ENCODE measurements around the gene ZNRF2.

ZNRF2 gene

DNA sequence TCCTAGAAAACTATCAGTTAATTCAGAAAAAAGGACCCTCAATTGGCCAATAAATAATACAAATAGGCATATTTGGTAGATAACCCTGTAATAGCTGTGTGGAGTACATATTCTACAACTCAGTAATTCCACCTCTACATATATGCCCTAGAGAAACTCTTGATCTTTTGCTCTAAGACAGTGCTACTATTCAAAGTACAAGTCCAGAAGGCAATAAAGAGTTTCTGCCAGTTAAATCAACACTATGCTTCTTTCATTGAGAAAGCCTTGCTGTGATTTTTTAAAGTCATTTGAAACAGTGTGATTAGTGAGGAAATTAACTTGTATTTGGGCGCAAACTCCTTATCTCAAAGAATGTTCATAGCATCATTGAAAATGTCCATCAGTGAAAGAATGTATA lies 75.6 kb downstream of the ZNRF2 start:
- H3K36me3 ChIP-seq (ENCODE audit: insufficient read depth, low read length): 0 out of 2 replicates have a peak, but pooled peaks cover 3% of the 10 kb centered on the region
- H3K4me3 ChIP-seq: no peak overlapping the region
- no peak overlapping the region for H3K9ac ChIP-seq (ENCODE audit: insufficient read length)
- DNase-seq (ENCODE audit: low read depth, low spot score): no peak
- TF ChIP-seq EZH2 (IDR thresholded peaks at IDR 0.05): no peak
- TF ChIP-seq FOXP2 (optimal IDR thresholded peaks at IDR 0.05; ENCODE audit: control extremely low read depth, extremely low read length, insufficient read depth): no peak
- no peak for TF ChIP-seq POLR2AphosphoS5 (IDR thresholded peaks at IDR 0.05; ENCODE audit: borderline replicate concordance, low read depth, low read length)
- H3K27ac ChIP-seq: no peak overlapping the region
- H3K9me3 ChIP-seq (ENCODE audit: low read depth, low read length): no peaks in the 10 kb centered on the region

GRCh38 chr7:30363778-30364563 lies 79.6 kb downstream of the ZNRF2 start:
- Histone ChIP-seq H3K27ac (0 out of 2 replicates have a peak overlapping the region, but pooled peaks have one; percentile 13), H3K4me3 (no peak overlapping the region), H3K9me3 (ENCODE audit: low read depth, low read length) (no peaks in the 10 kb centered on the region), H3K9ac (ENCODE audit: insufficient read length) (no peak overlapping the region), H3K36me3 (ENCODE audit: insufficient read depth, low read length) (no peaks in the 10 kb centered on the region)
- DNase-seq (ENCODE audit: low read depth, low spot score): no peak
- TF ChIP-seq POLR2AphosphoS5 (IDR thresholded peaks at IDR 0.05; ENCODE audit: borderline replicate concordance, low read depth, low read length): no peak
- no peak for TF ChIP-seq EZH2 (IDR thresholded peaks at IDR 0.05)

- TF ChIP-seq EZH2 (IDR thresholded peaks at IDR 0.05) (no peak), FOXP2 (optimal IDR thresholded peaks at IDR 0.05; ENCODE audit: control extremely low read depth, extremely low read length, insufficient read depth) (no peak), POLR2AphosphoS5 (IDR thresholded peaks at IDR 0.05; ENCODE audit: borderline replicate concordance, low read depth, low read length) (no peak)
- H3K4me3 ChIP-seq: no peak overlapping the region
- H3K9me3 ChIP-seq (ENCODE audit: low read depth, low read length): no peaks in the 10 kb centered on the region
- H3K36me3 ChIP-seq (ENCODE audit: insufficient read depth, low read length): no peaks in the 10 kb centered on the region
- H3K27ac ChIP-seq: no peak overlapping the region
- DNase-seq (ENCODE audit: low read depth, low spot score): no peak
- no peak overlapping the region for H3K9ac ChIP-seq (ENCODE audit: insufficient read length)
Measured at GRCh38 chr7:30364773-30365172, 80.4 kb downstream of the ZNRF2 start.

DNA sequence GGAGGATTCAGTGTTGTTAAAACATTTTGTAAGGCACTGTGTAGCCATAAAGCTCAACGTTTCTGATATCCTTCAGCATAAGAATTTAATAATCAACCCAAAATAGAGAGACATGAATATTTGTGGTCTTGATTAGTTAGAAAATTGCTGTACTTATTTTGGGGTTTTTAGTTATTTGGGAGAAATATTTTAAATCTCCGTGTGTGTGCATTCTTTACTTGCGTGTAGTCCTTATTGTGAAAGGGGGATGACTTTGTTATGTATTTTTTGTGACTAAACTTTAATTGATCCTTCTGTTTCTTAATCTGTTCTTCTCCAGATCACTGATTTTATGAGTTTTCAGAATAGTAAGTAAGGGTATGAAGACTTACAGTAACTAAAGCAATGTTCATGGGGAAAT lies 81.2 kb downstream of the ZNRF2 start:
- no peak for DNase-seq (ENCODE audit: low read depth, low spot score)
- Histone ChIP-seq H3K9me3 (ENCODE audit: low read depth, low read length) (no peaks in the 10 kb centered on the region), H3K9ac (ENCODE audit: insufficient read length) (peak overlapping the region; percentile 1), H3K4me3 (peak overlapping the region; percentile 32; the same call in 1 of the 2 replicates), H3K36me3 (ENCODE audit: insufficient read depth, low read length) (no peaks in the 10 kb centered on the region), H3K27ac (peak overlapping the region; percentile 70)
- no peak for TF ChIP-seq EZH2 (IDR thresholded peaks at IDR 0.05)
- TF ChIP-seq FOXP2 (optimal IDR thresholded peaks at IDR 0.05; ENCODE audit: control extremely low read depth, extremely low read length, insufficient read depth): no peak
- no peak for TF ChIP-seq POLR2AphosphoS5 (IDR thresholded peaks at IDR 0.05; ENCODE audit: borderline replicate concordance, low read depth, low read length)

DNA sequence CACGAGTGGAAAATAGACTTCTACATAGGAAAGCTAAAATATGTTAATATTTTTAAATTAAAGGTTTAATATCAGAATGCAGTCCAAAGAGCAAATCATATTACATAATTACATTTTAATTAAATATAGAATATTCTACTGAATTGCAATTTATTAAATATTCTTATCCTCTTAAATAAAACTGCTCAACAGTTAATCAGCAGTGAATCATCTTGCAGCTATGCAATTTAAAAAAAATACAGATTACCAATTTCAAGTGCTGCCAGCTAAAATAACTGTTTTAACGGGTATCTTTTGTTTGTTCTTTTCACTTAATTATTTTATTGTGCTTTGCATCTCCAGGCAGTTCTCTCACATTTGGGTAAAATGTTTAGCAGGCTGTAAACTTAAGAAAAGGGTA lies 82.2 kb downstream of the ZNRF2 start:
- H3K9ac ChIP-seq (ENCODE audit: insufficient read length): peak overlapping the region; percentile 46
- H3K9me3 ChIP-seq (ENCODE audit: low read depth, low read length): no peaks in the 10 kb centered on the region
- no peak for DNase-seq (ENCODE audit: low read depth, low spot score)
- no peak for TF ChIP-seq EZH2 (IDR thresholded peaks at IDR 0.05)
- H3K4me3 ChIP-seq: peak overlapping the region; percentile 69; the same call in 1 of the 2 replicates
- no peaks in the 10 kb centered on the region; the same call in 1 of the 2 replicates for H3K36me3 ChIP-seq (ENCODE audit: insufficient read depth, low read length)
- H3K27ac ChIP-seq: peak overlapping the region; percentile 70; the same call in 1 of the 2 replicates

- no peaks in the 10 kb centered on the region for H3K9me3 ChIP-seq (ENCODE audit: low read depth, low read length)
- peak overlapping the region; percentile 78 for H3K27ac ChIP-seq
- H3K4me3 ChIP-seq: peak overlapping the region; percentile 69
- no peak for TF ChIP-seq POLR2AphosphoS5 (IDR thresholded peaks at IDR 0.05; ENCODE audit: borderline replicate concordance, low read depth, low read length)
- TF ChIP-seq EZH2 (IDR thresholded peaks at IDR 0.05): no peak
- TF ChIP-seq FOXP2 (optimal IDR thresholded peaks at IDR 0.05; ENCODE audit: control extremely low read depth, extremely low read length, insufficient read depth): no peak
- peak overlapping the region; percentile 46 for H3K9ac ChIP-seq (ENCODE audit: insufficient read length)
- H3K36me3 ChIP-seq (ENCODE audit: insufficient read depth, low read length): no peaks in the 10 kb centered on the region; the same call in 1 of the 2 replicates
- no peak for DNase-seq (ENCODE audit: low read depth, low spot score)
Measured at GRCh38 chr7:30367561-30367960, 83.2 kb downstream of the ZNRF2 start.

DNA sequence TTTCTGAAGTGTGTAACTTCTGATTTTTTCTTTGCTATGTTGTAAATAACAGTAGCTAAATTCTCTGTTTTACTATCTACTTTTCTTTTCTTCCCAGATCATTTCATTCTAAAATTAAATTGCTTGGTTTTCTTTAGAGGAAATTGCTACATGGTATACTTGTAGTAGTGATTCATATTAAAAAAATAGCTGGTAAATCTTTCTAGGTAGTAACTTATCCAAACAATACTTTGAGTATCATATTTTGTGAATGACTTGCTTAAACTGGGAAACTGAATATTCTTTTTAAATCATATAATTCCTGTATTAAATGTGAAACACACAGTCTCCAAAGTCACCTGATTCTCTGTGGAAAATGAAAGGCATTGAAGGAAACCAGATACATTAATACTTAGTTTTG lies 85.5 kb downstream of the ZNRF2 start:
- H3K4me3 ChIP-seq: no peak overlapping the region
- H3K27ac ChIP-seq: no peak overlapping the region
- H3K36me3 ChIP-seq (ENCODE audit: insufficient read depth, low read length): no peaks in the 10 kb centered on the region; the same call in 1 of the 2 replicates
- no peak for DNase-seq (ENCODE audit: low read depth, low spot score)
- TF ChIP-seq POLR2AphosphoS5 (IDR thresholded peaks at IDR 0.05; ENCODE audit: borderline replicate concordance, low read depth, low read length) (no peak), FOXP2 (optimal IDR thresholded peaks at IDR 0.05; ENCODE audit: control extremely low read depth, extremely low read length, insufficient read depth) (no peak), EZH2 (IDR thresholded peaks at IDR 0.05) (no peak)
- H3K9me3 ChIP-seq (ENCODE audit: low read depth, low read length): no peaks in the 10 kb centered on the region
- H3K9ac ChIP-seq (ENCODE audit: insufficient read length): no peak overlapping the region

DNA sequence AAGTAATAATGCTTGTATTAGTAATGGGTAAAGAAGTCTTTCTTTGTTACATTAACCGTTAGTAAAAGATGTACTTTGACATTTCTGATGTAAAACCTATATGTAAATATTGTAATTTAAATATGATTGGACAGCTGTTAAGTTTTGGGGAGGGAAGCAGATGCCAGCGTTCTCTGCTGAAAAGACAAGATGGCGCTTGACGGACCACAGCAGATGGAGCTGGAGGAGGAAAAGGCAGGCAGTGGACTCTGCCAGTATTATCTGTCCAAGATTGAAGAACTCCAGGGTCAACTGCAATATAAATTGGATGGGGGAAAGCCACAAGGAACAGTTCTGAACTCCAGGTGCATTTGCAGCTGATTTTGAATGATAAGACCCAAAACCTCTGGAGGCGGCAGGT lies 86.9 kb downstream of the ZNRF2 start:
- Histone ChIP-seq H3K9ac (ENCODE audit: insufficient read length) (no peak overlapping the region), H3K36me3 (ENCODE audit: insufficient read depth, low read length) (no peaks in the 10 kb centered on the region; the same call in 1 of the 2 replicates), H3K4me3 (no peak overlapping the region), H3K9me3 (ENCODE audit: low read depth, low read length) (no peaks in the 10 kb centered on the region), H3K27ac (no peak overlapping the region)
- TF ChIP-seq POLR2AphosphoS5 (IDR thresholded peaks at IDR 0.05; ENCODE audit: borderline replicate concordance, low read depth, low read length) (no peak), EZH2 (IDR thresholded peaks at IDR 0.05) (no peak), FOXP2 (optimal IDR thresholded peaks at IDR 0.05; ENCODE audit: control extremely low read depth, extremely low read length, insufficient read depth) (no peak)
- no peak for DNase-seq (ENCODE audit: low read depth, low spot score)

- H3K27ac ChIP-seq: no peak overlapping the region
- H3K9ac ChIP-seq (ENCODE audit: insufficient read length): no peak overlapping the region
- H3K36me3 ChIP-seq (ENCODE audit: insufficient read depth, low read length): no peaks in the 10 kb centered on the region
- H3K9me3 ChIP-seq (ENCODE audit: low read depth, low read length): no peaks in the 10 kb centered on the region
- no peak overlapping the region for H3K4me3 ChIP-seq
- no peak for DNase-seq (ENCODE audit: low read depth, low spot score)
- TF ChIP-seq POLR2AphosphoS5 (IDR thresholded peaks at IDR 0.05; ENCODE audit: borderline replicate concordance, low read depth, low read length) (no peak), EZH2 (IDR thresholded peaks at IDR 0.05) (no peak), FOXP2 (optimal IDR thresholded peaks at IDR 0.05; ENCODE audit: control extremely low read depth, extremely low read length, insufficient read depth) (no peak)
Measured at GRCh38 chr7:30378275-30378674, 93.9 kb downstream of the ZNRF2 start.

Measured in SK-N-MC (cell line).